DMS153 treated with DMSO at 0.1 percent for 48 hours (cell line): ENCODE results near the gene MZB1.

ENCODE experiments used
- DNase-seq: peaks from one replicate; lab custom pipeline; 2025; ENCODE audit not compliant: unreplicated experiment; lab: John Stamatoyannopoulos, UW

Gene MZB1

DNA sequence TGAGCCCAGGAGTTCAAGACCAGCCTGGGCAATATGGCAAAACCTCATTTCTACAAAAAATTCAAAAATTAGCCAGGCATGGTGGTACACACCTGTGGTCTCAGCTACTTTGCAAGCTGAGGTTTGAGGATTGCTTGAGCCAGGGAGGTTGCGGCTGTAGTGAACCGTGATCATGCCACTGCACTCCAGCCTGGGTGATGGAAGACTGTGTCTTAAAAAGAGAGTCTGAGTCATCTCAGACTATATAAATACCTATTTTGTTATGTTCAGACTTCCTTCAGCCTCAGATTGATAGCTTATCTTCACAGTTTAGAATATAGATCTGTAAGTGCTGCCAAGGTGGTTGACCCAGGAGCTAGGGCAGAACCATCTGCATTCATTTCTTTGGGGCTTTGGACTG, 49.7 kb downstream of the MZB1 start:
- no peak for DNase-seq
